COLO668 (cell line): ENCODE results near the gene CYP39A1.
"Not testable (repeated sequence)": the region's sequence is repeated elsewhere in the genome, so short reads cannot be mapped to it uniquely, and the experiment has no call there.

Experiments used
- DNase-seq: peaks from one replicate; lab custom pipeline; 2025; ENCODE audit not compliant: unreplicated experiment; lab: John Stamatoyannopoulos, UW

CYP39A1 gene

DNA sequence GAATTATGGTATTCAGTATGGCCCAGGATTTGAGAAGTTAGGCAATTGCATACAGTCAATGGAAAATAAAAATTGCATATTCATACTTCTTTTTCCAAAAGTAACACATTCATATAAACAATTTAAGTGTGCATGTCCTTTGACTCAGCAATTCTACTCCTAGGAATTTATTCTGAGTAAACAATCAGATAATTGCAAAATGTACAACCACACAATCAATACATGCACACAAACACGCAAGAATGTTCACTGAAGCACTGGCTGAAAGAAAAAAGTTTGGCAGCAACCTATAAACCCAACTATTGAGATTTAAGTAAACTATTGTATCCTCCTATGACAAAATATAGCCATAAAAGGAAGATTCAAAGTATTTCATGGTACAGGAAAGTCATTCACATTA is 1.6 kb downstream of the CYP39A1 start:
- DNase-seq = no peak

DNA sequence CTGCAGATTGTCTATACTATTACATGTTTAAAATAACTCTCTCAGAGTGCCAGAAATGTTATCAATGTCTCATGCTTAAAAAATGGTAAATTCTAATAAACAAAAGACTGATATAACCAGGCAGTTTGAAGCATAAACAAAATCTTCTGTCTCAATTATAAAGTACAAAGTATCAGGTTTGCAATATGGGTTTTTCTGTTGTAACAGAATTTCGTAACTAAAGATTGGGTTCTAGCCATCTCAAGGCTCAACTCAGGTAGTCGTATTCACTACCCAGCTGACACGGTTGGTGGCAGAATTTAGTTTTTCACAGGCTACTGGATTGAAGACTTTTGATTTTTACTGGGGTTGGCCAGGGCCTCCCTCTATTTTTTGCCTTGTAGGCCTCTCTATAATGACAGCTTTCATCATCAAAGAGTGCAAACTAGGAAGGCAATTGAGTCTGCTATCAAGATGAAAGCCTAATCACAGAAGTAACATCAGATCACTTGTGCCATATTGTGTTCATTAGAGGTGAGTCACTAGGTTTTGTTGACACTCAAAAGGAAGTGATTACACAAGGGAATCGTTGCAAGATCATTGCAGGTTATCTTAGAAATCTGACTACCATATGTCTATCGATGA is 3.6 kb downstream of the CYP39A1 start:
- no peak for DNase-seq

DNA sequence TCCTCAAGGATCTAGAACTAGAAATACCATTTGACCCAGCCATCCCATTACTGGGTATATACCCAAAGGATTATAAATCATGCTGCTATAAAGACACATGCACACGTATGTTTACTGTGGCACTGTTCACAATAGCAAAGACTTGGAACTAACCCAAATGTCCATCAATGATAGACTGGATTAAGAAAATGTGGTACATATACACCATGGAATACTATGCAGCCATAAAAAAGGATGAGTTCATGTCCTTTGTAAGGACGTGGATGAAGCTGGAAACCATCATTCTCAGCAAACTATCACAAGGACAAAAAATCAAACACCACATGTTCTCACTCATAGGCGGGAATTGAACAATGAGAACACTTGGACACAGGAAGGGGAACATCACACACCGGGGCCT is 4.5 kb downstream of the CYP39A1 start:
- not testable (repeated sequence) for DNase-seq

DNA sequence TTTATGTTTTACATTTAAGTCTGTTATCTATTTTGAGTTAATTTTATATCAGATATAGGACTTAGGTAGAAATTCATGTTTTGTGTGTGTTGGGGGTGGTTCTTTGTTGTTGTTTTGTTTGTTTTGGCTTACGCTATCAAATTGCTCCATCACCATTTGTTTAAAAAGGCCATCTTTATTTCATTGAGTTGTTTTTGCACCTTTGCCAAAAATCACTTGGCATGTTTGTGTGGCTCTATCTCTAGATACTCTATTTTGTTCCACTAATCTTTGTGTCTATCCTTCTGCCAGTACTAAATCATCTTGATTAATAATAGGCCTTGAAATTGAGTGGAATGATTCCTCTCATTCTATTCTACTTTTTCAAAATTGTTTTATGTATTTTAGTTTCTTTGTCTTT is 7.4 kb downstream of the CYP39A1 start:
- DNase-seq = no peak

DNA sequence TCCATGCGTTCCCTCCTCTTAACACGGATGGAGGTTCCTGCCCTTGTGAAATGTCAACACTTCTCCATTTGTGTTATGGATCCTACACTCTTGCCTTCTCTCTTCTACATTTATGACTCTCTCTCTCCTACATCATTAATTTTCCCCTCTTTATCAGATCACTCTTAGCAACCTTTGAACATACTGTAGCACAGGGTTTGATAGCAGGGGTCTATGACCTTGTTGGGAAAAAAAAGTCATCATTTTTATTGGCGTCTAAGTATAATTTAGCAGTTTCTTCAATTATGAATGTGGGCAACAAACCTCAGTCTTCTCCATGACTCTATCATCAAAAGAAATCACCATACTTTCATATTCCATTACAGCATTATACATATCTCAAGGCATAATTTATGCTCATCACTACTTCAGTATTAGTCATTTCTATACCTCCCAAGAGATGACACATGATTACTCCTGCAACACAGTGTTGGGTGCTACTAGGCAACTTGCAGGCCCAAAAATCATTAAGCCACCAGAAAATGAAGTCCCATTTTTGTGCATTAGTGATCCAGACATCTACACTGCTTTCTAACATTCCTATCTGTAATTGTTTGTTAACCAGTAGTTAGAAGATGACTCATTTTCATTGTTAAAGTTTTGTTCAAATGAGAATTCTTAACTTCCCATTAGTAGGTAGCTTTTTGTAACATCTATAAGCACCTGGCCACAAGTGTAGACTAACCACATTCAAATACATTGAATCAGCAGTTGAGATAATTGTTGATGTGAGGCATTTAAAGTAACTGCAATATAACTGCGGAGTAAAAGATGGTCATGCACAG is 9.5 kb downstream of the CYP39A1 start:
- no peak for DNase-seq

DNA sequence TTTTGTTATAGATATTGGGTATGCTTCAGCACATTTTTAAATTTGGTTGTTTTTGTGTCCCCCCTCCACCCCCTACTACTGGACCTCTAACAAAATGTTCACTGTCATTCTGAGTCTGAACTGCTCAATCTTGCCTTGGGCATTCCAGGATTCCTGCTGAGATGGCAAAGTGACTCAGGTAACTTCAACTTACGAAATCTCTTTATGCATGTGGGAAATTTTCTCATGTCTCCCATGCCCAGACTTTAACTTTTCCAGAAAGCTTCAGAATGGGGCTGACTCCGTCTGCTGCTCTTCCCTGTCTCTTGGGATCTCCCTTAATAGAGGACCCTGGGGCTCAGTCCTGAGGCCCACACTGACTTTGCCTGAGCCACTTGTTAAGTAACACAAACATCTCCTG is 14.0 kb downstream of the CYP39A1 start:
- DNase-seq = no peak

DNA sequence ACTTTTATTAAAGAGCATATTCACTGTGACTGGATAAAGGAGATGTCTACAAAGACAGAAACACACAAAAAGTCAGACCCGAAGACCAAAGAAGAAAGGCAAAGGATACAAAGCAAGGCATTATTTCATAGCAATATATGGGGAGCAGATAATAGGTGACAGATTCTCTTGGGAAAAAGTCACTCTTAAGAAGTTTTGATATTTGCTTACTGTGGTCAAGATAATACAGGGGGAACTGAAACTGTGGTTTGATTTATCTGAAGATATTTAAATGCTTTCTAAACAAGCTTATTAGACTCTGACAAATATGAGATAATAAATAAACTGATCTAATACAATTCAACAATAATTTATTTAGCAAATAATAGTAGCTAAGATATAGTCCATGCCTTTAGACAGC is 14.7 kb downstream of the CYP39A1 start:
- DNase-seq = no peak

DNA sequence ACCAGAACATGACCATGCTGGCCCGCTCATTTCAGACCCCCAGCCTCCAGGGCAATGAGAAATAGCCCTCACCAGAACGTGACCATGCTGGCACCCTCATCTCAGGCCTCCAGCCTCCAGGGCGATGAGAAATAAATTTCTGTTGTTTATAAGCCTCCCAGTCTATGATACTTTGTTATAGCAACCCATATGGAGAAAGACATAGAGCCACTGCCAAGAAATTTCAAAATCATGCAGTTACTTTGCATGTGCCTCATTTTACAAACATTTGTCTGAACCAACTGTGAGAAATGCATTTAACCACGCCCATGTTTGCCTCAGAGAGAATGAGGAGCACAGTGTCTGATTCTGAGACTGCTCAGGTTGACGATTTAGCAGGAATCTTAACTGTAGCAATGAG is 15.5 kb downstream of the CYP39A1 start:
- no peak for DNase-seq

DNA sequence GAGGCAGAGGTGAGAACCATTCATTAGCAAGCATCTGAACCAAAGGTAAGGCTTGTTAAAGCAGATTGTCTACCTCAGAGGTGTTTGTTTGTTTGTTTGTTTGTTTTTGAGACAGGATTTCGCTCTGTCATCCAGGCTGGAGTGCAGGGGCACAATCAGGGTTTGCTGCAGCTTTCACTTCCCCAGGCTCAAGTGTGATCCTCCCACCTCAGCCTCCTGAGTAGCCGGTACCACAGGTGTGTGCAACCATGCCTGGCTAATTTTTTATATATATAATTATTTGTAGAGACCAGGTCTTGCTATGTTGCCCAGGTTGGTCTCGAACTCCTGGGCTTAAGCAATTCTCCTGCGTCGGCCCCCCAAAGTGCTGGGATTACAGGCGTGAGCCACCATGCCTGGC is 17.2 kb downstream of the CYP39A1 start:
- no peak for DNase-seq

DNA sequence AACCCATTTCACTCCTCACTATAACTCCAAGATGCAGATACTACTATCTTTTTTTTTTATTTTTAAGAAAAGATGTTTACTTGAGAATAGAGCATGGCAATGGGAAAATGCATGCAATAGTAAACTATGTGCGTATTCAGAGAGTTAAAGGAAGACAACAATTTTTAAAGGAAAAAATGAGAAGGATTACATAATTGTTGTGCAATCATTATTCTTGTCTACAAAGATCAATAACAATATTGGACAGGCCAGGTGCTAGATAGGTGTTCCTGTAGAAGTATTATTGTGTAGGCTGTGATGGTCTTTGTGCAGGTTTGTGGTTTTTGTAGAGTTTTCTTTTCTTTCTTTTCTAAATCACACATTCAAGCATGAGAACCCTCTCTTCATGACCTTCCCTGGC is 20.6 kb downstream of the CYP39A1 start:
- no peak for DNase-seq

DNA sequence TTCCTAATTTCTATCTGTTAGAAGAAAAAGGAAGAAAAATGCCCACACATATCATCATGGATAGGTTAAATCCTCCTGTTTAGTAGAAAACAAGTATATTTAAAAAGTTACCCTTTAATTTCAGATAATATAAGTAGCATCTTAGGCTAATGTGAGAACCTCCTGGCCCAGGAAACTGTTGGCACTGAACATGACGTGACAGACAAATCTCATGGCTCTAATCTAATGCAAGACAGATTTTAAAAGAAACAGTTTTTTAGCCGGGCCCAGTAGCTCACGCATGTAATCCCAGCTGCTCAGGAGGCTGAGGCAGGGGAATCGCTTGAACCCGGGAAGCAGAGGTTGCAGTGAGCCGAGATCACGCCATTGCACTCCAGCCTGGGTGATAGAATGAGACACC is 22.9 kb downstream of the CYP39A1 start:
- DNase-seq = no peak

DNA sequence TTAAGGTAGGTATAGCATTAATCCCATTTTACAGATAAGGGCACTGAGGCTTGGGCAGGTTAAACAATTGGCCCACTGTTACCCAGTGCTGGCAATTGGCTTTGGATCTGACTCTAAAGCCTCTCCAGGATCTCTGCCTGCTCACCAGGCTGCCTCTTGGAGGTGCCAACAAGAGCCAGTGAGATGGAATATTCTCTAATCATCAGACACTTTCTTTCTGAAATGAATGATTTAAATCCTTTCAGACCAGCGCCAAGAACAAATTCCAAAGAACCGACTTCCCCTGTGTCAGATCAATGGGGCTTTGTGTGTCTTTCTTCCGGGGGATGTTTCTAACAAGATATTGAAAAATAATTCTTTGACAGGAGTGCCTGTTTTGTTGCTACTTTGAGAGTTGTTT is 23.6 kb downstream of the CYP39A1 start:
- DNase-seq = no peak

DNA sequence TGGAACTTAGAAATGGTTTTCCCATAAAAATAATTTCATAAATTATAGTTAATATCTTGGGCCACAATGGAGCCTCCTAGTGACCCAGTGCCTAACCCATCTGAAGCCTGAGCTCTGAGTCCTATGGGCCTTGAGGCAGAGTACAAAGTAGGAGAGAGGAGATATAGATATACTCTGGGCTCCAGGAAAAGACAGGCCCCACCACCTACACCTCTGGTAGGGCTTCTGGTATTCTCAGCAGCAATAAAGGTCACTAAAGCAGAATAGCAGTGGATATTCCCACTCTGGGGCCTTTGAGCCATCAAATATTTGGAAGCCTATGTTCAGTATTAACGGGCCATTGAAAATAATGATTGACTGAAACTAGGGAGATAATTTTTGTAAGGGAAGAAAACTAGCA is 24.1 kb downstream of the CYP39A1 start:
- no peak for DNase-seq

DNA sequence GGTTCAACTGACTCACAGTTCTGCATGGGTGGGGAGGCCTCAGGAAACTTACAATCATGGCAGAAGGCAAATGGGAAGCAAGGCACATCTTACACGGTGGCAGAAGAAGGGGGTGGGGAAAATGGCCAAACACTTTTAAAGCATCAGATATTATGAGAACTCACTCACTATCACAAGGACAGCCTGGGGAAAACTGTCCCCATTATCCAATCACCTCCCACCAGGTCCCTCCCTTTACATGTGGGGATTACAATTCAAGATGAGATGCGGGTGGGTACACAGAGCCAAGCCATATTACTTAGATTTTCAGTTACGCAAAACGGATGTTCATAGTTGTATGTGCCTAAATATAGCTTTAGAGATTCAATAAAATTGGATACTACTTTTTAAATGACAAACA is 25.6 kb downstream of the CYP39A1 start:
- no peak for DNase-seq

DNA sequence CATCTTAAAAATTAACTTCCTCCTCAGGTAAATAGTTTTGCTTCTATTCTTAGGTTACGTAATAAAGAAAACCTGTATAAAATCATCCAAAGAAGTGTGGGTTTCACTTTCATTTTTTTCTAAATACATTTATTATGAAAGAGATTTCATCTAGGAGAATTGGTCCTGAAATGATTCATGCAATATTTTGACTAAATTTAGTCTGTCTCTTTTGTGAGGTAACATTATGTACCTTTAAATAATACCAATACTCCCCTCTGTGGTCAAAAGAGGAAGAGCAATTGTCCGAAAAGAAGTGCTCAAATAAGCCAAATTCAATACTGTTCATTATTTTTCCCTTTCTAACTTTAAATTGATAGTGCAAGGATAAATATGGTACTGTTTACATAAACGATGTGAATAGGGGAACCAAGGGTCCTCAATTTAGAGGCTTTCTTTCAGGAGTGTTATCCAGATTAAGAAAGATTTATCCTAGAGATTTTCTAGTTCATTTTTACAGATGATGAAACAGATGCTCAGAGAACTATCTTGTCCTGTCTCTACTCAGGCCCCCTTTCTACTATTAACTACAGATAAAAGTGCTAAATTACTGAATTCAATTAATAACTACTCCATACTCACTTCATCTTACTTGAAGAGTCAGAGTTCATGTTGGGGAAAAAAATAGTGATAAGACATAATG is 26.2 kb downstream of the CYP39A1 start:
- DNase-seq = no peak

DNA sequence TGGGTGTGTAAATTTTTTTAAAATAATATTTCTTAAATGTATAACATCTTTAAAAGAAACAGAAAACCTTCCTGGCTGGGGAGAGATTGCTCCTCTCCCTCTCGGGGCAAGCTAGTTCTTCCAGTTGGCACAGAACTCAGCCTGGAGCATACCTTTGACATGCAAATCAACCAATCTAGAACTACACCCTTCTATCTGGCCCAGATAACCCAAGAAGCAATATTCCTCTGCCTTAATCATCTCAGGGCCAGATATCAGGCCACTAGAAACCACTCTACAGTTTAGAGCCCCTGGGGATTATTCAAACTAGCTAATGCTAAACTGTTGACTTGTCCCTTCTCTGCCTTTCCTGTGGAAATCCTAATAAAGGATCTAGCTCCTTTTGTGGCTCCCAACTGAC is 33.9 kb downstream of the CYP39A1 start:
- DNase-seq = no peak

DNA sequence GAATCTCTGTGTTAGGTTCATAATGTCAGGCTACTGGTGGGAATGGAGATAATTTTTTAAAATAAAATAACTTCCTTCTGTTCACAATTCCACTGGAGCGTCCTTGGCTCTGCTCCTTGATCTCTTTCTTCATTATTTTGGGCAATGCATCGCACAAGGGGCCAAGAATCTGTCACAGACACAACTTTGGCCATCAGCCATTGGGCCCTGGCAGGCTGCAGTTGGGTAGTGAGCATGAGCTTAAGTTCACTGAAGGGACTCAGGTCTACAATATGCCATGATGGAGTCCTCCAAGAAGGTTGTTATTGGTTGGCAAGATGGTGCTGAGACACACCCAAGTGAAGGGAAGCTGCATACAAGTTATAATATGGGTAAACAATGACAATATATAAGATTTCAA is 40.0 kb downstream of the CYP39A1 start:
- no peak for DNase-seq

DNA sequence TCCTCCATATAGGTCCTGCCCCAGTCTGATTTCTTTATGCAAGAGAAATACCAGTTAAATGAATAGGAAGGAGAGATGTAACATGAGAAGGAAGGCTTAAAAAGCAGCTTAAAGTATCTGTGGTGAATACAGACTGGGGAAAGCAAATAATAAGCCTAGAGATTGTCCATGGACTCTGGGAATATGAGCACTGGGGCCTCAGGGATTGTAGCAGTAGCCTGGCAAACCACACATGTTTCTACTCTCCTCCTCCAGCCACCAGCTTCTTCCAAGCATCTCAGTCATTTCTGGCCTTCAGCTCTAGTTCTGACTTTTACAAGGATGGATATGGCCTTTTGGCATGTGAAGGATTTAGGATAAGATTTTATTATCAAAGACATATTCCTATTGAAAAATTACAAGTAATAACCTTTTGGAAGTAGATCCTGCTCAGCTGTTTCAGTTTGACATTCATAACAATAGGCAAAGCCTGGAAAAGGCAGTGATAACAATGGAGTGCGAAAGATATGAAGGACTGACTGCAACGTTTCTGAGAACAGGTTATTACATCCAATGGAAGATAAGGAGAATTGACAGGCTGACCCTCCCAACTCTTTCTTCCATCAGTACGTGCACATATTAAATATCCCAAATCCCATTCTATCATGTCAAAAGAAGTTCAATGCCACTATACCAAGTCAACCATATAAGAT is 41.6 kb downstream of the CYP39A1 start:
- no peak for DNase-seq

DNA sequence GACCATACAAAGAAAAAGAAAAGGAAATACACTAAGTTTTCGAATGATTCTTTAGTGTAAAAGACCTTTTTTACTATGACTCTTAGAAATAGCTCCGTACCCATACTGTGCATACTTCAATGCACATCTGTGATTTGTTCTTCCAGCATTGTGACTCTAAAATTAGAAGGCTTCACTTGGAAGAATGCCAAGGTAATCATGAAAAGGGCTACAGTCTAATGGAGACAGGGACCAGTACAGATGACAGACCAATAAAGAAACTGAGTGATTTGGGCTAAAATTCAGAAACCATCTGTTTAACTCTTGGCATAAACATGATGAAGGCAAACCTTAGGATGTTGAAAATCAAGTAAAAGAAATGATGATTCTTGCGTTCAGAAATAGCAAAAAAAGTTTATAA is 46.3 kb downstream of the CYP39A1 start:
- DNase-seq = no peak

DNA sequence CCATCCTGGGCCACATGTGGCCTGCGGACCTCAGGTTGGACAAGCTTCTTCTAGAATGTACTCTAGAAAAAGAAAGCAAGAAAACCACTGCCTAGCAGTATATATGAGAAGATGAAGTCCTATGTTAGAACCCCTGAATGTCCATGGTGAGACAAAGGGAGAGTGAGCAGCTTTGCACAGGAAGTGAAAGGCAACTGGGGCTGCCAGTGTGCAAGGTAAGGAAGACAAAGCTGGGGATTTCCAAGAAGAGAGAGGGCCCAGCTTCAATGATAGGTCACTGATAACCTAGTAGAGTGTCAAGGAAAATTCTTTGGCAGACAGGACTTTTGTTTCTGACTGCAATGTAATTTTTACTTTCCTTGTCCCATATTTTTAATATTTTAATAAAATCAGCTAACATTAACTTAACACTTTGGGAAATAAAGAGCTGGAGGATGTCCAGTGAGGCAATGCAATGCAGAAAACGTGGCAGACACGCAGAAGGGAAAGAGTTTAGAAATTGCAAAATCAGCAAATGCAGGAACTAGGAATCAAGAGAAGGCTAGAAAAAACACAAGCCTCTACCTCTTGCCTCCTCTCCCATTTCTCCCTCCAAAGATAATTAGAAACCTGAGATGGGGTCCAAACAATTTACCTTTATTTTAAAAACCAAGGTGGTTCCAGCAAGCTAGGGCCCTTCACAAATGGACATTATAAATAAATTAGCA is 47.4 kb downstream of the CYP39A1 start:
- DNase-seq = no peak

DNA sequence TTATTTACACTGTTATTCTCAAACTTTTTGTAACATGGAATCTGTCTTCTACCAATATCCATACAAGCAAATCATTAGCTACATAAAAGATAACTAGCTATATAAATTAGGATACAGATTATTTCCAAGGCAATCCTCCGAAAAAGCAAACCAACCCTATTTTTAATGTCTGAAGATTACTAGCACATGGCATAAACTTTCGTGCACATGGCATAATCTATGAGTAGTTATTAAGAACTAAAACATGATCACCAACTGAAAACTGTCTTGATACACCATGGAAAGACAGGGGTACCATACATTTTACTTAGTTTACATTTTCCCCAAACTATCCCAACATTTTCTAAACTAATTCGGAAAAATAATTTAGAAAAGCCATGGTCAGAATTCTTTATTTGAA is 54.4 kb downstream of the CYP39A1 start:
- DNase-seq = no peak
